Measurements from ENCODE around the gene RAB13.

Gene RAB13

GRCh38 chr1:153957744-153958110 is 28.4 kb downstream of the RAB13 start:
- DNase-seq (ENCODE audit: low read depth in 2 of 2), result peak in 1 of 2 donors; percentile 33

GRCh38 chr1:153956997-153957715 is 29.0 kb downstream of the RAB13 start:
- DNase-seq (ENCODE audit: low read depth in 2 of 2), result no peak

- DNase-seq (ENCODE audit: low read depth in 2 of 2), result no peak
Observed at GRCh38 chr1:153954826-153955225, 31.3 kb downstream of the RAB13 start.

- DNase-seq (ENCODE audit: low read depth in 2 of 2), result no peak
Observed at GRCh38 chr1:153953859-153954365, 32.2 kb downstream of the RAB13 start.

GRCh38 chr1:153951801-153952200 is 34.3 kb downstream of the RAB13 start:
- no peak for DNase-seq (ENCODE audit: low read depth in 2 of 2)

- no peak for DNase-seq (ENCODE audit: low read depth in 2 of 2)
Observed at GRCh38 chr1:153951183-153951582, 35.0 kb downstream of the RAB13 start.

GRCh38 chr1:153946622-153947241 is 39.4 kb downstream of the RAB13 start, which contains the start of gene DENND4B:
TSS of gene DENND4B (minus strand) at chr1:153946718. CDS start at chr1:153944374, 2,344 bp downstream.
- peak; percentile 67 to 68 for DNase-seq (ENCODE audit: low read depth in 2 of 2)

- peak; percentile 62 to 70 for DNase-seq (ENCODE audit: low read depth in 2 of 2)
Observed at GRCh38 chr1:153945795-153946621, 40.1 kb downstream of the RAB13 start.

- peak; percentile 66 for DNase-seq (ENCODE audit: low read depth in 2 of 2)
Observed at GRCh38 chr1:153945131-153945794, 40.9 kb downstream of the RAB13 start.

- no peak for DNase-seq (ENCODE audit: low read depth in 2 of 2)
Observed at GRCh38 chr1:153944827-153945117, 41.4 kb downstream of the RAB13 start.

- no peak for DNase-seq (ENCODE audit: low read depth in 2 of 2)
Observed at GRCh38 chr1:153944005-153944826, 41.9 kb downstream of the RAB13 start.

- no peak for DNase-seq (ENCODE audit: low read depth in 2 of 2)
Observed at GRCh38 chr1:153942766-153943549, 43.2 kb downstream of the RAB13 start.

GRCh38 chr1:153941826-153942725 is 44.1 kb downstream of the RAB13 start:
- no peak for DNase-seq (ENCODE audit: low read depth in 2 of 2)

GRCh38 chr1:153940756-153941155 is 45.4 kb downstream of the RAB13 start:
- no peak for DNase-seq (ENCODE audit: low read depth in 2 of 2)

GRCh38 chr1:153939476-153939875 is 46.7 kb downstream of the RAB13 start:
- DNase-seq (ENCODE audit: low read depth in 2 of 2), result no peak

GRCh38 chr1:153938996-153939395 is 47.1 kb downstream of the RAB13 start:
- DNase-seq (ENCODE audit: low read depth in 2 of 2), result no peak

GRCh38 chr1:153937331-153937730 is 48.8 kb downstream of the RAB13 start:
- DNase-seq (ENCODE audit: low read depth in 2 of 2), result no peak

GRCh38 chr1:153936011-153936802 is 49.9 kb downstream of the RAB13 start:
- no peak for DNase-seq (ENCODE audit: low read depth in 2 of 2)
